Forelimb muscle (tissue), 1 donor: Measurements from ENCODE around the gene SCUBE1. TPM values are rescaled to one million over a fixed set of nuclear protein-coding genes. Genes with fewer than 3 reads are reported as not detected.

ENCODE experiments used
- DNase-seq: peaks from one replicate; pipeline ENCODE4 v3.0.0-alpha.2; 2013; ENCODE audit warnings: low read depth
- polyA plus RNA-seq: library from polyadenylated mRNA; unstranded; fragments of 120-200 nt; gene quantifications from one replicate; pipeline ENCODE4 v1.2.1, GENCODE V29; 2013; ENCODE audit not compliant: insufficient read length

Gene SCUBE1
- polyA plus RNA-seq, 1 donor, result 0.19 TPM

GRCh38 chr22:43277987-43278601 lies 65.1 kb downstream of the SCUBE1 start:
- no peak for DNase-seq

- no peak for DNase-seq
These were observed 66.1 kb downstream of the SCUBE1 start for GRCh38 chr22:43277091-43277490.

DNA sequence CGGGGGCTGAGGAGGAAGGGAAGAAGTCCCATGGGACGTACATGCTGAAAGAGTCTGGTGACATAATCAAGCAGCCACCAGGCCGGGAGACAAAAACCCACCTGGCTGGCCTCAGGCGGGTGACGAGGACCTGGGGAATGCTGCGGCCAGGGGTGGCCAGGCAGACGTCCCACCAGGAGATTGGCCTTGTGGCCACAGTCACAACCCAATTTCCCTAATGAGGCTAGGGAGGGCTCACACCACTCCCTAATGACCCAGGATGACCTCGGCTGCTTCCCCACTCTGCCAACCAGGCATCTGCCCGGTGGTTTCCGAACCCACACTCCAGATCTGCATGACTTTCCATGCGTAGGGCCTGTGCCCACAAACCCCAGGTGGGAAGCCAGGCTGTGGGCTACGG lies 66.9 kb downstream of the SCUBE1 start:
- no peak for DNase-seq

- no peak for DNase-seq
These were observed 67.4 kb downstream of the SCUBE1 start for GRCh38 chr22:43275545-43276317.

- DNase-seq, result no peak
These were observed 68.5 kb downstream of the SCUBE1 start for GRCh38 chr22:43274595-43275240.

DNA sequence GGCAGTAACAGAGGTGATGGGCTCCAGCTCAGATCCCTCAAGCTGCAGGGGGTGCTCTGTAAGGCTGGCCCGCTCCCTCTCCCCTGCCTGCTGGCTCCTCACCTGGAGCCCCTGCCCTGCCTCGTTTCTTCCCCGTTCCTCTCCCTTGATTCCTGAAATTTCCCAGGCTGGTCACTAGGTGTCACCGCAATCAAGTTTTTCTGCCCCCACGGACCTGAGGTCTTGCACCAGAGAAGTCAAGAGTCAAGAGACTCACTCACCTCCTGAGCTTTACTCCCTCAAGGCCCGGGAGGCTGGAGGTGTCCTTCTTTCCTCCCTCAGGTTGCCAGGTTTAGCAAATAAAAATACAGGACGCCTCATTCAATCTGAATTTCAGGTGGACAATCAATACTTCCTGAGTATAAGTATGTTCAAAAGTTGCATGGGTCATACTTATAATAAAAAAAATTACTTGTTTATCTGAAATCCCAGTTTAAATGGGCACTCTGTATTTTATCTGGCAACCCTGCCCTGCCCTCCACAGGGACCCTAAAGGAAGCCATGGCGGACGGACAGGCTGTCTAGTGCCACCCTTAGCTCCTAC lies 69.2 kb downstream of the SCUBE1 start:
- DNase-seq, result no peak

DNA sequence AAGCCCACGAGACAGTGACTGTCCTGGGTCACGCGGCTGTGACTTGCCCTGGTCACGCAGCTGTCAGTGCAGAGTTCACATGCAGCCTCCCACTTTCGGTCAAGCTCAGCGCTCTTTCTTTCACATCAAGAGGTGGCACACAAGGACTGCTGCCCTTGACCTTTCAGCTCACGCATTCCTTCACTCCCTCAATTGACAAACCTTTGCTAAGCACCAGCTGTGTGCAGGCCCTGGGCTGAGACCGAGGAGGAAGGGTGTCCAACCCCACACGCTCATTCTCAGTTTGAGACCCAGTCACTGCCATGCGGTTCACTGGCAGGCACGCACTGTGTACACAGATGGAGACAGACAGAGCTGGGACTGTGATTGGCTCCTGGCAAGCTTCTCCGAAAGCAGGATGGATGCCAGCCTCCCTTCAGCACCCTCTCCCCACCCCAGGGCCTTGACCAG lies 70.3 kb downstream of the SCUBE1 start:
- DNase-seq, result no peak

DNA sequence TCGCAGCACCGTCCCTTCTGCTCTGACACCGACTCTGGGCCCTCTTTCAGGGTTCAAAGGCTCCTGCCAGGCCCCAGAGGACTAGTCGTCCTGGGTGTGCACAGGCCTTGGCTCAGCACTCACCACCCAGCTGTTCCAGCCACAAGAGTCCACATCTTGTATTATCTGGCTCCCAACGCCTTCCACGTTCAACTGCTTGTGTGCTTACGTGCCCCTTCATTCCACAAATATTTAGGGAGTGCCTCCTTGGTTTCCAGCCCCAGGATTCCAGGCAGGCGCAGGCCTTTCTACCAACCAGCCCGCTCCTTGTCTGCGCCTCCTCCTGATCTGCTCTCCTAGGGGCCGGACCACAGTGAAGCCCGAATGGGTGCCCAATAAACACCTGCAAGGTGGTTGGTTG lies 70.9 kb downstream of the SCUBE1 start:
- DNase-seq, result no peak

DNA sequence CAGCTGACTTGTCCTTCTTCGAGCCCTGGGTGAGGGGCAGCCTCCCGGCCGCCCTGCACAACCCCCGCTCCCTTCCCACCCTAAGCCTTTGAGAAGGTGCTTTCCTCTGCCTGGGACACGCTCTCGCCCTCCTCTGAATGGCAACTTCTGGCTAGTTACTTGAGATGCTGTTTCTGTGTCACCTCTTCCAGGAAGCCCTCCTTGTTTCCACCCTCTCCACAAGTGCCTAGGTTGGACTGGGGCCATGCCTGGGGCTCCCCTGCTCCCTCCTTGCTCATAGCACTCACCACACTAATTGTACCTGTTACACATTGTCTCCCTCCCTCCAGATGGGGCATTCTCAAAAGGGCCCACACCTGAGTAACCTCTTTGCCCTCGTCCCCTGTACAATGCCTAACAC lies 72.2 kb downstream of the SCUBE1 start:
- DNase-seq, result no peak

DNA sequence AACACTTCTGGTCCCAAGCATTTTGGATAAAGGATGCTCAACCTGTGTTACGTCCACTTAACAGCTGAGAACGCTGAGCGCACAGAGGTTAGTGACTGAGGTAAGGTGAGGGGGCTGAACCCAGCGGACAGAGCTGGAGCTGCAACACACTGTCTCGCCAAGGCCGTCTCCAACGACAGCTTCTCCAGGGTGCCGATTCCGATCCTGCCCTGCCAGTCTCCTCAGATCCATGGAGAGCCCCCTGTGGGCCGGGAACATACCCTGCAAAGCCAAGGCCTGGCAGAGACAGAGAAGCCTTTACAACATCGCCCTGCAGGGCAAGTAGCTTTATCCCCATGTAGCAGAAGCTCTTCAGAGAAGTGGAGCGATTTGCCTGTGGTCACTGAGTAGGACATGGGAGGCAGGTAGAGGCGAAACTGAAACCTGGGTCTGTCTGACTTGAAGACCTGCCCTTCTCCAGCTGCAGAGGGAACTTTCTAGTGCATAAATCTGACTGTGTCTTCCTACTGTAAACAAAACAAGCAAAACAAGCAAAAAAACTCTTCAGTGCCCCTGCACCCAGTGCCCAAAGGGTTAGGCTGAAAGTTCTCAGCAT lies 72.8 kb downstream of the SCUBE1 start:
- DNase-seq, result no peak

- DNase-seq, result no peak
These were observed 73.5 kb downstream of the SCUBE1 start for GRCh38 chr22:43269646-43270045.

- DNase-seq, result no peak
These were observed 73.9 kb downstream of the SCUBE1 start for GRCh38 chr22:43269246-43269645.

- DNase-seq, result no peak
These were observed 75.1 kb downstream of the SCUBE1 start for GRCh38 chr22:43267981-43268660.

- DNase-seq, result no peak
These were observed 75.7 kb downstream of the SCUBE1 start for GRCh38 chr22:43267332-43267980.

DNA sequence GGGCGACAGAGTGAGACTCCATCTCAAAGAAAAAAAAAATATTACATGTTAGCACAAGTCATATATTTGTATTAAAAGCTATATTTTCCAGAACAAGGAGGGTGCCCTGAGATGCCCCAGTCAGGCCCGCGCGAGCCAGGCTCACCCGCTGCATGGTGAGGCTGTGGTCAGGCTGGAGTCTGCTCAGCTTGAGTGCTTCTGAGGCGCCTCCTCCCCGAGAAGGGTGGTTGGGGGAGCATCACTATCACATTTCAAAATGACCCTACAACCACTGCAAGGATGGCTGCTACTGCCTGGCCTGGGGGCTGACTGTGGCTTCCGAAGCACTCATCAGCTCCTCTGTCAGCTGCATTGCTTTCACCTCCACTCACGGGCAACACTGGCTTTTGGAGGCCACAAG lies 77.1 kb downstream of the SCUBE1 start:
- DNase-seq, result no peak

GRCh38 chr22:43263645-43264514 lies 79.3 kb downstream of the SCUBE1 start:
- peak; percentile 34 for DNase-seq

GRCh38 chr22:43262990-43263644 lies 80.1 kb downstream of the SCUBE1 start:
- DNase-seq, result no peak

DNA sequence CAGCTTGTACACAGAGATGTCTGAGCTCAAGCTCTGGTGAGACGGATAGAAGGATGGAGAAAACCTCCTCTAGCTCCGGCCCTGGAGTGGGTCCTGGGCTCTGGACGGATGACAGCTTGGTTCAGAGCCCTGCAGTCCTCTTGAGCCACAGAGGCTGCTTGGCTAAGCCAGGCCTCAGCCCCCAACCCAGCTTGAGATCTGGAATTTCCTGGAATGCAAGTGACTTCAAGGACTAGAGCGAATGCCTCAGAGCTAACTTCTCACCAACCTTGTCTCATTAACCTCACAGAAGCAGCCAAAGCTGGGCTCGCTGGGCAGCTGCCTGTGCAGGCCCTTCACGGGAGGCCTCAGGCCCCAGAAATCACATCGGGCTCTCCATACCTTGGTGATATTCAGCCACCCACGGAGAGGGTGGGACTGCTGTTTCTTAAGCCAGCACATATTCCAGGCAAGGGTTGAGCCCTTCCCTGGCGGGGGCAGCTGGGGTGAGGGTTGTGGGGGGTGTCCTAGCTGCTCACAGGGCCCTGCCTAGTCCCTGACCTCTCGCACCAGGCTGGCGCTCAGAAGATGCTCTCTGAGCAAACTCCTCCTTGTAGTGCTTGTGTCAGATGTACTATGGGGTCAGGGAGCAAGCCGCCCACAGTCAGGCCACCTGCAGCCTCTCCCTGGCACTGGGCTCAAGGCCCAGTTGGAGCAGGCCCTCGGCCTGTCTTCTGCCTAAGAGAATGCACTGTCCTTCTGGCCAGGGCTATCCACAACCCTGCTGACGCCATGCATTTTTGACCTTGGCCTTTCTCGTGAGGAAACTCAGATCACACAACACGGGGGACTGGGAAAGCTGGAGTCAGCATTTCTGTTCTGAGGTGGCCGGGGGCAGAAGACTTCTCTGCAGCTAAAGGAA lies 82.6 kb downstream of the SCUBE1 start:
- no peak for DNase-seq
